ENCODE results near the gene SCN9A. TPM values are rescaled to one million over a fixed set of nuclear protein-coding genes. Genes with fewer than 3 reads are reported as not detected.
"Not testable (repeated sequence)": the region's sequence is repeated elsewhere in the genome, so short reads cannot be mapped to it uniquely, and the experiment has no call there.

Gene SCN9A
- 0.16 TPM in 1 of 2 replicates, not detected in the other for total RNA-seq

- H3K9me3 Mint-ChIP-seq = no peaks in the 10 kb centered on the region
- no peak within 1 kb of the TSS for H3K27ac Mint-ChIP-seq
- H3K36me3 Mint-ChIP-seq (ENCODE audit: low read depth) = no peaks in the 10 kb centered on the region
- peak within 1 kb of the TSS; percentile 79 for H3K4me3 Mint-ChIP-seq (ENCODE audit: low read depth)
- H3K4me1 Mint-ChIP-seq (ENCODE audit: low read depth) = peaks cover 10% of the 10 kb centered on the region
- H3K27me3 Mint-ChIP-seq (ENCODE audit: low read depth) = peaks cover 45% of the 10 kb centered on the region
- intact Hi-C loops (cut with micrococcal nuclease) = no loop called here
- peak; percentile 37 for DNase-seq (ENCODE audit: low spot score)
Observed at GRCh38 chr2:166375736-166376487, at the start of gene SCN9A. Gene SCN9A, minus strand, starts transcription at chr2:166375944. Its CDS starts 64,188 bp downstream, at chr2:166311756.

GRCh38 chr2:166424841-166425240, 49.1 kb upstream of the SCN9A start:
- intact Hi-C loops (cut with micrococcal nuclease) = no loop called here
- H3K36me3 Mint-ChIP-seq (ENCODE audit: low read depth) = no peaks in the 10 kb centered on the region
- H3K9me3 Mint-ChIP-seq = no peaks in the 10 kb centered on the region
- no peak overlapping the region for H3K4me3 Mint-ChIP-seq (ENCODE audit: low read depth)
- H3K4me1 Mint-ChIP-seq (ENCODE audit: low read depth) = no peaks in the 10 kb centered on the region
- no peak for DNase-seq (ENCODE audit: low spot score)
- no peaks in the 10 kb centered on the region for H3K27me3 Mint-ChIP-seq (ENCODE audit: low read depth)
- H3K27ac Mint-ChIP-seq = no peak overlapping the region

GRCh38 chr2:166419616-166419934, 43.8 kb upstream of the SCN9A start:
- H3K4me1 Mint-ChIP-seq (ENCODE audit: low read depth) = no peaks in the 10 kb centered on the region
- DNase-seq (ENCODE audit: low spot score) = no peak
- intact Hi-C loops (cut with micrococcal nuclease) = no loop called here
- H3K27ac Mint-ChIP-seq = no peak overlapping the region
- H3K9me3 Mint-ChIP-seq = no peaks in the 10 kb centered on the region
- no peaks in the 10 kb centered on the region for H3K36me3 Mint-ChIP-seq (ENCODE audit: low read depth)
- no peak overlapping the region for H3K4me3 Mint-ChIP-seq (ENCODE audit: low read depth)
- H3K27me3 Mint-ChIP-seq (ENCODE audit: low read depth) = no peaks in the 10 kb centered on the region

- DNase-seq (ENCODE audit: low spot score) = no peak
- Mint-ChIP-seq H3K27ac (no peak overlapping the region), H3K27me3 (ENCODE audit: low read depth) (no peaks in the 10 kb centered on the region), H3K4me3 (ENCODE audit: low read depth) (no peak overlapping the region), H3K9me3 (no peaks in the 10 kb centered on the region), H3K36me3 (ENCODE audit: low read depth) (no peaks in the 10 kb centered on the region), H3K4me1 (ENCODE audit: low read depth) (no peaks in the 10 kb centered on the region)
- intact Hi-C loops (cut with micrococcal nuclease) = no loop called here
Observed at GRCh38 chr2:166418853-166419615, 43.3 kb upstream of the SCN9A start.

- Mint-ChIP-seq H3K9me3 (no peaks in the 10 kb centered on the region), H3K36me3 (ENCODE audit: low read depth) (no peaks in the 10 kb centered on the region), H3K27me3 (ENCODE audit: low read depth) (no peaks in the 10 kb centered on the region), H3K27ac (no peak overlapping the region), H3K4me1 (ENCODE audit: low read depth) (no peaks in the 10 kb centered on the region), H3K4me3 (ENCODE audit: low read depth) (no peak overlapping the region)
- intact Hi-C loops (cut with micrococcal nuclease) = no loop called here
- no peak for DNase-seq (ENCODE audit: low spot score)
Observed at GRCh38 chr2:166417669-166418068, 41.9 kb upstream of the SCN9A start.

- Mint-ChIP-seq H3K27ac (no peak overlapping the region), H3K36me3 (ENCODE audit: low read depth) (no peaks in the 10 kb centered on the region), H3K27me3 (ENCODE audit: low read depth) (no peaks in the 10 kb centered on the region), H3K4me3 (ENCODE audit: low read depth) (no peak overlapping the region), H3K9me3 (no peaks in the 10 kb centered on the region), H3K4me1 (ENCODE audit: low read depth) (no peaks in the 10 kb centered on the region)
- intact Hi-C loops (cut with micrococcal nuclease) = no loop called here
- no peak for DNase-seq (ENCODE audit: low spot score)
Observed at GRCh38 chr2:166413255-166413654, 37.5 kb upstream of the SCN9A start.

GRCh38 chr2:166411473-166412230, 35.9 kb upstream of the SCN9A start:
- Mint-ChIP-seq H3K27me3 (ENCODE audit: low read depth) (no peaks in the 10 kb centered on the region), H3K9me3 (no peaks in the 10 kb centered on the region), H3K4me3 (ENCODE audit: low read depth) (no peak overlapping the region), H3K36me3 (ENCODE audit: low read depth) (no peaks in the 10 kb centered on the region), H3K27ac (no peak overlapping the region), H3K4me1 (ENCODE audit: low read depth) (no peaks in the 10 kb centered on the region)
- no peak for DNase-seq (ENCODE audit: low spot score)
- intact Hi-C loops (cut with micrococcal nuclease) = no loop called here

GRCh38 chr2:166410828-166411472, 35.2 kb upstream of the SCN9A start:
- Mint-ChIP-seq H3K4me1 (ENCODE audit: low read depth) (no peaks in the 10 kb centered on the region), H3K27me3 (ENCODE audit: low read depth) (no peaks in the 10 kb centered on the region), H3K4me3 (ENCODE audit: low read depth) (no peak overlapping the region), H3K36me3 (ENCODE audit: low read depth) (no peaks in the 10 kb centered on the region), H3K27ac (no peak overlapping the region), H3K9me3 (no peaks in the 10 kb centered on the region)
- intact Hi-C loops (cut with micrococcal nuclease) = no loop called here
- no peak for DNase-seq (ENCODE audit: low spot score)

GRCh38 chr2:166407746-166408145, 32.0 kb upstream of the SCN9A start:
- DNase-seq (ENCODE audit: low spot score); H3K27ac Mint-ChIP-seq; H3K4me3 Mint-ChIP-seq (ENCODE audit: low read depth); H3K36me3 Mint-ChIP-seq (ENCODE audit: low read depth); H3K27me3 Mint-ChIP-seq (ENCODE audit: low read depth); intact Hi-C loops (cut with micrococcal nuclease); H3K4me1 Mint-ChIP-seq (ENCODE audit: low read depth); H3K9me3 Mint-ChIP-seq: not testable (repeated sequence)

GRCh38 chr2:166406374-166406773, 30.6 kb upstream of the SCN9A start:
- intact Hi-C loops (cut with micrococcal nuclease) = no loop called here
- H3K4me3 Mint-ChIP-seq (ENCODE audit: low read depth) = no peak overlapping the region
- no peaks in the 10 kb centered on the region for H3K27me3 Mint-ChIP-seq (ENCODE audit: low read depth)
- H3K27ac Mint-ChIP-seq = no peak overlapping the region
- H3K9me3 Mint-ChIP-seq = no peaks in the 10 kb centered on the region
- no peaks in the 10 kb centered on the region for H3K4me1 Mint-ChIP-seq (ENCODE audit: low read depth)
- no peaks in the 10 kb centered on the region for H3K36me3 Mint-ChIP-seq (ENCODE audit: low read depth)
- DNase-seq (ENCODE audit: low spot score) = no peak

GRCh38 chr2:166405569-166405926, 29.8 kb upstream of the SCN9A start:
- H3K27me3 Mint-ChIP-seq (ENCODE audit: low read depth) = no peaks in the 10 kb centered on the region
- intact Hi-C loops (cut with micrococcal nuclease) = no loop called here
- no peak overlapping the region for H3K4me3 Mint-ChIP-seq (ENCODE audit: low read depth)
- no peaks in the 10 kb centered on the region for H3K4me1 Mint-ChIP-seq (ENCODE audit: low read depth)
- H3K36me3 Mint-ChIP-seq (ENCODE audit: low read depth) = no peaks in the 10 kb centered on the region
- no peak overlapping the region for H3K27ac Mint-ChIP-seq
- H3K9me3 Mint-ChIP-seq = no peaks in the 10 kb centered on the region
- no peak for DNase-seq (ENCODE audit: low spot score)

GRCh38 chr2:166404831-166405568, 29.3 kb upstream of the SCN9A start:
- intact Hi-C loops (cut with micrococcal nuclease) = no loop called here
- Mint-ChIP-seq H3K36me3 (ENCODE audit: low read depth) (no peaks in the 10 kb centered on the region), H3K9me3 (no peaks in the 10 kb centered on the region), H3K4me1 (ENCODE audit: low read depth) (no peaks in the 10 kb centered on the region), H3K4me3 (ENCODE audit: low read depth) (no peak overlapping the region), H3K27ac (no peak overlapping the region), H3K27me3 (ENCODE audit: low read depth) (no peaks in the 10 kb centered on the region)
- no peak for DNase-seq (ENCODE audit: low spot score)

Data from activated T-helper 2 cell treated with anti-CD3 and anti-CD28 coated beads, Interferon-gamma antibody, Interleukin-2, Interleukin-4, amounts not matched to agents 10 μg/mL and 5 μg/mL and 100 μg/mL, durations not matched to agents 14 hours and 24 hours and 36 hours (primary cell).